Hematopoietic multipotent progenitor cell treated with erythropoietin and hydrocortisone succinate and interleukin-3 and kit ligand, for 6 days (in vitro differentiated cells): ENCODE measurements around the gene CARMIL1.
"Not testable (repeated sequence)": the region's sequence is repeated elsewhere in the genome, so short reads cannot be mapped to it uniquely, and the experiment has no call there.

Experiments used
- DNase-seq: peaks from one replicate; pipeline ENCODE4 v3.0.0-alpha.2; 2015

The CARMIL1 gene

GRCh38 chr6:25375125-25375524, 96.0 kb downstream of the CARMIL1 start:
- DNase-seq = no peak

- DNase-seq = peak; percentile 32
Measured at GRCh38 chr6:25377664-25378063, 98.5 kb downstream of the CARMIL1 start.

- DNase-seq = no peak
Measured at GRCh38 chr6:25381077-25381476, 101.9 kb downstream of the CARMIL1 start.

GRCh38 chr6:25382476-25382875, 103.3 kb downstream of the CARMIL1 start:
- DNase-seq = not testable (repeated sequence)

- no peak for DNase-seq
Measured at GRCh38 chr6:25384234-25384633, 105.1 kb downstream of the CARMIL1 start.

- DNase-seq = peak; percentile 18
Measured at GRCh38 chr6:25384967-25385366, 105.8 kb downstream of the CARMIL1 start.

GRCh38 chr6:25387483-25387882, 108.3 kb downstream of the CARMIL1 start:
- DNase-seq = no peak

GRCh38 chr6:25387911-25388310, 108.7 kb downstream of the CARMIL1 start:
- no peak for DNase-seq

GRCh38 chr6:25388776-25389175, 109.6 kb downstream of the CARMIL1 start:
- no peak for DNase-seq

GRCh38 chr6:25389471-25389870, 110.3 kb downstream of the CARMIL1 start:
- DNase-seq = no peak

GRCh38 chr6:25392372-25392771, 113.2 kb downstream of the CARMIL1 start:
- DNase-seq = no peak

GRCh38 chr6:25395731-25396130, 116.6 kb downstream of the CARMIL1 start:
- DNase-seq = no peak

GRCh38 chr6:25397406-25397805, 118.2 kb downstream of the CARMIL1 start:
- DNase-seq = no peak

GRCh38 chr6:25399885-25400284, 120.7 kb downstream of the CARMIL1 start:
- no peak for DNase-seq

GRCh38 chr6:25401711-25402110, 122.5 kb downstream of the CARMIL1 start:
- no peak for DNase-seq

- DNase-seq = no peak
Measured at GRCh38 chr6:25402125-25402524, 123.0 kb downstream of the CARMIL1 start.

GRCh38 chr6:25403150-25403549, 124.0 kb downstream of the CARMIL1 start:
- no peak for DNase-seq

GRCh38 chr6:25404091-25404490, 124.9 kb downstream of the CARMIL1 start:
- DNase-seq = no peak

- DNase-seq = peak; percentile 25
Measured at GRCh38 chr6:25404693-25405169, 125.6 kb downstream of the CARMIL1 start.

- no peak for DNase-seq
Measured at GRCh38 chr6:25405442-25405841, 126.3 kb downstream of the CARMIL1 start.

GRCh38 chr6:25407431-25407830, 128.3 kb downstream of the CARMIL1 start:
- no peak for DNase-seq

- no peak for DNase-seq
Measured at GRCh38 chr6:25410102-25410501, 130.9 kb downstream of the CARMIL1 start.

GRCh38 chr6:25411316-25411950, 132.3 kb downstream of the CARMIL1 start:
- no peak for DNase-seq

GRCh38 chr6:25413207-25413905, 134.2 kb downstream of the CARMIL1 start:
- no peak for DNase-seq

- DNase-seq = no peak
Measured at GRCh38 chr6:25414168-25414567, 135.0 kb downstream of the CARMIL1 start.
